HG03354 (cell line): ENCODE results near the gene DDX49.

Source experiments
- ATAC-seq: cut with Tn5 transposase; IDR thresholded peaks from one replicate; pipeline ENCODE4 v1.9.1; 2021; ENCODE audit warnings: mild to moderate bottlenecking; ENCODE audit not compliant: unreplicated experiment, poor library complexity, severe bottlenecking

DDX49 gene

DNA sequence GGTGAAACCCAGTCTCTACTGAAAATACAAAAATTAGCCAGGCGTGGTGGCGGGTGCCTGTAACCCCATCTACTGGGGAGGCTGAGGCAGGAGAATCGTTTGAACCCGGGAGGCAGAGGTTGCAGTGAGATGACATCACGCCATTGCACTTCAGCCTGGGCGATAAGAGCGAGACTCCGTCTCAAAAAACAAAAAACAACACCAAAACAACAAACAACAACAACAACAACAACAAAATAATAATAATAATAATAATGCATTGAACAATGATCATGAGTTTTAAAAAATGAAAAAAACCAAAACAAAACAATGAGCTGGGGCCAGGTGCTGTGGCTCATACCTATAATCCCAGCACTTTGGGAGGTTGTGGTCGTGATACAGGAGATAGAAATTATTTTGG is 44.6 kb downstream of the DDX49 start:
- no peak for ATAC-seq

DNA sequence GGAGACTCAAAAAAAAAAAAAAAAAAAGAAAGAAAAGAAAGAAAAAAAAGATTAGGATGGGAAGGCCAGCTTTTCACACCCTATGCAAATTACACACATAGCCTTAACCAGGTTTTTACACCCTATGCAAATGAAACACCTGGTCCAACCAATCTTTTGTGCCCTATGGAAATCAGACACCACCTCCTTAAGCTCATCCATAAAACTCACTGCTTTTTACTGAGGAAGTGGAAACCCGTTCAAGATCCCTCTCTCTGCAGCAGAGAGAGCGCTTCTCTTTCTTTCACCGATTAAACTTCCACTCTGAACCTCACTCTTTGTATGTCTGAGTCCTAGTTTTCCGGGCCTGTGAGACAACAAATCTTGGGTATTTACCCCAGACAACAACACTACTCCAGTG is 46.8 kb downstream of the DDX49 start:
- ATAC-seq, result no peak

DNA sequence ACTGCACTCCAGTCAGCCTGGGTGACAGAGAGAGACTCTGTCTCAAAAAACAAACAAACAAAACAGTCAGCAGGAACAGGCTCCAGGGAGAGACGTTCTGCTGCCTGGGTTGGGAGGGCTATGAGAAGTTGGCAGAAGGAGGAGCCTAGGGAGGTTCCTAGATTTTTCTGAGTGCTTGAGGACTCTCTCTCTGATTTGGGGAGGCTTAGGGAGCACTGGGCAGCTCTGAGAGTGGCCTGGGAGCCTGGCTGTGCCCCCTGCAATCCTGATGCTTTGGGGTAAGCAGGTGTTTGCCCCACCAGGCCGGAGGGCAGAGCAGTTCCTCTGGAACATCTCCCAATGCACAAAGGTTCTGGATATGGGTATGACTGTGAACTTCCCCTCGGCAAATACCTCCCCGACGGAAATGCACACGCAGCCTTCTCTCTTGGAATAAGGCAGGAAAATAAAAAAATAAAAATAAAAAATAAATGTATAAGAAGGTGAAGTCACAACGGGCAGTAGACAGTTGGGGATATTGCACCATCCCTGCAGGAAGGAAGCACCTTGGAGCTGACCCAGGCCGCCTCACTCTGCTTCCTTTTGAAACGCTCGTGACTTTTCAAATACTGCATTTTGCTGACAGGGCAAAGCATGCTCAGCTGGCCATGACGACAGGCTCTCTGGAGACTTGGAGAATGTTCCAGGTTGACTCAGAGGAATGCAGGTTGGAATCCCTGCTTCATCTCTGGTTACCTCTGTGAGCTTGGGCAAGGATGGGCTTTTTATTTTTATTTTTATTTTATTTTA is 48.0 kb downstream of the DDX49 start:
- no peak for ATAC-seq

DNA sequence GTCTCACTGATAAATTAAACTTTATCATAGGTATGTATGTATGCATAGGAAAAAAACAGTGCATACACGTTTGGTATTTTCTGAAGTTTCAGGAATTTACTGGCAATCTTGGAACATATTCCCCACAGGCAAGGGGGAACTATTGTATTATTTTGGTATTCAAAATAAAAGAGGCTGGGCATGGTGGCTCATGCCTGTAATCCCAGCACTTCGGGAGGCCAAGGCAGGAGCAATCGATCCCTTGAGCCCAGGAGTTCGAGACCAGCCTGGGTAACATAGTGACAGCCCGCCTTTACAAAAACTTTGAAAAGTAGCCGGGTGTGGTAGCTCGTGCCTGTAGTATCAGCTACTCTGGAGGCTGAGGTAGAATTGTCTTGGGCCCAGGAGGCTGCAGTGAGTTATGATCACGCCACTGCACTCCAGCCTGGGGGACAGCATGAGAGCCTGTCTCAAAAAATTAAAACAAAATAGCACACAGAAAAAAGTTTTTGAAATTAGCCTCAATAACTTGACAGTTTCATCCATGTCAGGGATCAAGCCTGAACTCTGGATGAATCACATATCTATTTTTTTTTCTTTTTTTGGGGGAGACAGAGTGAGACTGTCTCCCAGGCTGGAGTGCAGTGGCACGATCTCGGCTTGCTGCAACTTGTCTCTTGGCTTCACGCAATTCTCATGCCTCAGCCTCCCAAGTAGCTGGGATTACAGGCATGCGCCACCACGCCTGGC is 50.6 kb downstream of the DDX49 start:
- ATAC-seq, result no peak

DNA sequence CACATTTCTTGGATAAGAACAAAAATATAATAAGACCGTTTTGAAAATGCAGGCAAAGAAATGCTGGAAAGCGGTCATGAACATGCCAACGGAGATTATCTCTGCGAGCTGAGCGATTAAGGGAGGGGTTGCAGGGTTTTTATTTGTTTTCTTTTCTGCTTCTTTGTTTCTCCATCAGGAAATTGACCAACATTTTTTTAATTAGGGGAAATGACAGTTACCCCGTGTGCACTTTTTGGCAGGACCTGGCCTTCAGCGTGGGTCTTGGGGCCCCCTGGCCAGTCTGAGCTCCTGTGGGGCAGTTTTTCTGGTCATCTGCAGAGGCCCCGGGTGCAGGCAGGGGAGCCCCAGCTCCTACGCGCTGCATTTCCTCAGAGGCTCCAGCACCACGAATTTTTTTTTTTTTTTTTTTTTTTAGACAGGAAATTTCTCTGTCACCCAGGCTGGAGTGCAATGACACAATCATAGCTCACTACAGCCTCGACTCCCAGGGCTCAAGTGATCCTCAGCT is 52.8 kb downstream of the DDX49 start:
- no peak for ATAC-seq

DNA sequence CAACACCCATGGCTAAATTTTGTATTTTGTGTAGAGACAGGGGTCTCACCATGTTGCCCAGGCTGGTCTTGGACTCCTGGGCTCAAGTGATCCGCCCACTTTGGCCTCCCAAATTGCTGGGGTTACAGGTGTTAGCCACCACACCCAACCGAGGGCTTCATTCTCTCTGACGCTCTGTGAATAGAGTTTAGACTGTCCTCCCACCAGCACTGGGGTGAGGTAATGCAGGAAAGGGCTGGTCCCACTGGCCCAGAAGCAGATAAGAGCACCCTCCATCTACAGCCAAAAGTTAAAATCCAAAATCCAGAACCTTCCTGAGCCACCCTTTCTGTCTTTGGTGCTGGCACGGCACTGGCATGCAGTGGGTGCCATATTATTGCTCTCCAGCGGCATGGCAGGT is 53.3 kb downstream of the DDX49 start:
- ATAC-seq, result no peak

DNA sequence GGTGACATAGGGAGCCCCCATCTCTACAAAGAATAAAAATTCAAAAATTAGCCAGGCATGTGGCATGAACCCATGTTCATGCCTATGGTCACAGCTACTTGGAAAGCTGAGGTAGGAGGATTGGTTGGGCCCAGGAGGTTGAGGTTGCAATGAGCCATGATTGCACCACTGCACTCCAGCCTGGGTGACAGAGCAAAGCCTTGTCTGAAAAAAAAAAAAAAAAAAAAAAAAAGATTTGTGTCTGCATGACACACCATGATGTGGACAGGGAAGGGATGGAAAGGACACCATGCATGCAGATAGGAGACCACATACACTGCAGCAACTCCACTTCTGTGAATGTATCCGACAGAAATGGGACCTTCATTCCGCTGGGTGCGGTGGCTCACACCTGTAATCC is 55.5 kb downstream of the DDX49 start:
- no peak for ATAC-seq

DNA sequence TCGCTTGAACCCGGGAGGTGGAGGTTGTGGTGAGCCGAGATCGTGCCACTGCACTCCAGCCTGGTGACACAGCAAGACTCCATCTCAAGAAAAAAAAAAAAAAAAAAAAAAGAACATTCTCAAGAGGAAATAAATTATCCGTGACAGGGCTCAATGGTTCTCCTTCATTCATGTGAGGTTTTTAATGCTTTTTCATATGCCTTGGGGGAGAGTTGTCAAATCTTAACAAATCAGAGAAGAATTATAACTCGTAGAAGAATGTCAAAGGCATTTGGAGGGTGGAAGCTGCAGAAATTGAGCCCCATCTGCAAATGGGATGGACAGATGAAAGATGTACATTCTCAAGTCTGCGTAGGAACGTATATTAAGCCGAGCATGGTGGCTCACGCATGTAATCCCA is 56.4 kb downstream of the DDX49 start:
- ATAC-seq, result no peak
